GM19239 (cell line): ENCODE data around the gene SLC22A5.
"Not testable (repeated sequence)": the region's sequence is repeated elsewhere in the genome, so short reads cannot be mapped to it uniquely, and the experiment has no call there.

Experiments
- DNase-seq: peaks from one replicate; pipeline ENCODE4 v3.0.0; 2011; ENCODE audit warnings: low spot score; ENCODE audit not compliant: insufficient read length
- FAIRE-seq: peaks from 2 replicates; lab custom pipeline; 2011; peaks lifted over from hg19 to GRCh38; lab: Jason Lieb, UNC

Gene SLC22A5

GRCh38 chr5:132385326-132386105 lies 16.0 kb downstream of the SLC22A5 start:
- peak; percentile 84 for FAIRE-seq
- peak; percentile 54 for DNase-seq

DNA sequence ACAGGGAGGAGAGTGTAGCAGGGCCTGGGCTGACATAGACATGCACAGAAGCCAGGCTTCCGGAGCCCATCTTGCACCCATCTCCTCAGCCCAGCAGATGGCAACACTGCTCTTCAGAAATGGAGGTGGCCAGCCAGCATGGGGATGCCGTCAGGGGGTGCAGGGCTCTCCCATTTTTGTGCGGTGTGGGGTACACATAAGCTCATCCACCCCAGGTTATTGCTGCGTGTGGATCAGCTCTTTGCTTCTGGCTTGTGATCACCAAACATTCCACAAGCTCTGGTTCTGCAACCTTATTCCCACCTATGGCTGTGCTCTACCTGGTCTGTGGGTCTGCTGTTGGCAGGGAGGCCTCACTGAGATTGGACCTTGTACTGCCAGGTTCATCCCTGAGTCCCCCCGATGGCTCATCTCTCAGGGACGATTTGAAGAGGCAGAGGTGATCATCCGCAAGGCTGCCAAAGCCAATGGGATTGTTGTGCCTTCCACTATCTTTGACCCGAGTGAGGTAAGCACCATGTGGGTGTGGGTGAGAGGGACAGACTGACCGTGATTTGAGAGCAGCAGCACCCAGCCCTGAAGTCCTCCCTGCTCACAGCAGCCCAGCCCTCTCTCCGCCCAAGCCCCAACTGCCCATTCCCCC lies 17.3 kb downstream of the SLC22A5 start:
- FAIRE-seq = peak; percentile 87
- DNase-seq = peak; percentile 51

GRCh38 chr5:132387640-132388117 lies 18.2 kb downstream of the SLC22A5 start:
- FAIRE-seq (no peak), DNase-seq (no peak)

GRCh38 chr5:132388244-132389050 lies 18.9 kb downstream of the SLC22A5 start:
- FAIRE-seq (peak; percentile 18), DNase-seq (no peak)

- FAIRE-seq = no peak
- DNase-seq = no peak
These were observed 19.5 kb downstream of the SLC22A5 start for GRCh38 chr5:132389051-132389331.

DNA sequence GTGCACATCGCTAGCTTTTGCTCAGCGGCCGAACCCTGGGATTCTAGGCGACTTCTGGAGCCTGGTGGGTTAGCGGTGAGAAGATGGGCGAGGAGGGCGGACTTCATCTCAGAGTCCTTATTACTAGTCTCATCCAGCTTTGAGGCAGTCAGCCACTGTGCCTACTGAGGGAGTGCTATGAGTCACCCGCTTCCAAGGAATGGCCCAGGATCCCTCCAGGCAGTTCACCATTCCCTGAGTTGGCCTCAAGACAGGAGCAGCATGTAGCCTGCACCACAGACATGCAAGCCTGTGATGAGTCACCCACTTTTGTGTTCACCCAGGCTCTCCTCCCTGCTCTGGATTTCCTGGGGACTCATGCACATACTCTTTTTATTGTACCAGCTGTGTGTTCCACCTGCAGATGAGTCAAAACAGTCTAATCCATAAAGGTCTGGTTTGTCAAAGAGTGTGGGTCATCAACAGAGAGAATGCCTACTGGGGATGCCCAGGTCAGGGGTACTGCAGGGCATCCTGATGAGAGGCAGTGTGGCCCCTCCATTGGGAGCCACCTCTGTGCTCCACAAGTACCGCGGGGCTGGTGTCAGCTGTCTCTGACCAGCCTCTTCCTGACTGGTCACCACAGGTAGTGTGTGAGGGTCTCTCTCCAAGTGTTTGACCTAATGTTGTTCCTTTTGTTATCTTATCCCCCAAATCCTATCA lies 20.2 kb downstream of the SLC22A5 start:
- FAIRE-seq (no peak), DNase-seq (no peak)

DNA sequence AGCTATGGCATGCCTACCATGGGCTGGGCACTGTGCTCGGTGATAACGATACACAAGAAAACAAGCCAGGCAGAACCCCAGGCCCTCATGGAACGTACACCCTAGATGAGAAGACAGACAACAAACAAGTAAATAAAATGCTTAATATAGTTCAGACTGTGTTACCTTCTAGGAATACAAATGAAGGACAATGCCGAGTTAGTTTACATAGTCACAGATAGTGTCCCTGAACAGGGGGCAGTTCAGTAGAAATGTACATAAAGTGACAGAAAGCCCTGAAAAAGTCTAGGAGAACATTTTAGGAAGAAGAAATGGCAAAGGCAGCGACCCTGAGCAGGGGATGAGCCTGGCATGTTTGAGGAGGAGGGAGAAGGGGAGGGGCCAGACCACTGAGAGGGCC lies 21.7 kb downstream of the SLC22A5 start:
- no peak for DNase-seq
- no peak for FAIRE-seq

DNA sequence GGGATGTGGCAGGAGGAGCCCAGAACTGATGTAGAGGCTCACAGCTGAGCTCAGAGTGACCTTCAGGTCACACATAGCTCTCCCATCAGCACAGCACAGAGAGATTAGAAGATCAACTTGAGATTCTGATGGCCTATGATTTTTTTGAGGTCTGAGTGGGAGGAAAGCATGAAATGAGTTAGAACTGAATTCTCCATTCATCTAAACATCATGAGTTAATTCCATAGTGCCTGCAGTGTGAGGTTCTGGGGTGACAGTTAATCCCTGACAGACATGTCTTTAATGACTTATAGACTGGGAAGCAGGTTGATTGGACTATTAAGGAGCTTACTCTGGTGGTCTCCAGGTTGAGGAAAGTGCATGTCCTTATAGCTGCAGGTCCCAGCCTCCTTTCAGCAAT lies 22.4 kb downstream of the SLC22A5 start:
- no peak for FAIRE-seq
- DNase-seq = no peak

- no peak for FAIRE-seq
- DNase-seq = no peak
These were observed 22.9 kb downstream of the SLC22A5 start for GRCh38 chr5:132392411-132392810.

DNA sequence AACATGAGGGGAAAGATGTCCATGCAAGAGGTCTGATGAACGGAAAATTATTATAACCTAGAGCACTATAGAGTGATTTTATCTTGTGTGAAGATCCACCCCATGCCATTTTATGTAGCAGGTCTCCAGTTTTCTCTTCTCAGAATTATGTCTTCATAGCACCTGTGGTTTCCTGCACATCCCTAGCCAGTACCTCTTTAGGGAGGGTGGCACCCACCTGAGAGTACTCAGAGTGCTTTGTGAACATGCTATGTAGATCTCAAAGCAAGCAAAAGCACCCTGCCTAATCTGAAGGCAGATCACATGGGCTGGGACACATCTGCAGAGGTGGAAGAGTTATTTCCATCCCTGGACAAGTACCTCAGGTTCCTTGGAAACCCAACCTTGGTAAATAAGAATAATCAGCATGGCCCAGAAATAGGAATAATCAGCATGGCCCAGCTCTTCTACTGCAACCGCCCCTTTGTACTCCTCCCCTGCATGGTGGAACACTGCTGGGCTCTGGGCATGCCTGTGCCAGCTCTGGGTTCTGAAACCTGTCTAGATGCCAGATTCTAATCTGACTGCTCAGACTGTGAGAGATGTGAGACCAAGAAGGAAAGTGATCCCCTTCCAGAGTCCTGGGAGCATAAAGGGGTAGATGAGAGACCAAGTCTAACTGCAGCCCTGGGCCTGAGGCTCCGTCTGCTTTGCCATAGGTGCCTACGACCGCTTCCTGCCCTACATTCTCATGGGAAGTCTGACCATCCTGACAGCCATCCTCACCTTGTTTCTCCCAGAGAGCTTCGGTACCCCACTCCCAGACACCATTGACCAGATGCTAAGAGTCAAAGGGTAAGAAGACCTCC lies 23.7 kb downstream of the SLC22A5 start:
- FAIRE-seq (no peak), DNase-seq (no peak)

- DNase-seq (no peak), FAIRE-seq (peak; percentile 90)
These were observed 25.3 kb downstream of the SLC22A5 start for GRCh38 chr5:132394667-132395259.

- no peak for DNase-seq
- FAIRE-seq = no peak
These were observed 27.1 kb downstream of the SLC22A5 start for GRCh38 chr5:132396589-132397031.

DNA sequence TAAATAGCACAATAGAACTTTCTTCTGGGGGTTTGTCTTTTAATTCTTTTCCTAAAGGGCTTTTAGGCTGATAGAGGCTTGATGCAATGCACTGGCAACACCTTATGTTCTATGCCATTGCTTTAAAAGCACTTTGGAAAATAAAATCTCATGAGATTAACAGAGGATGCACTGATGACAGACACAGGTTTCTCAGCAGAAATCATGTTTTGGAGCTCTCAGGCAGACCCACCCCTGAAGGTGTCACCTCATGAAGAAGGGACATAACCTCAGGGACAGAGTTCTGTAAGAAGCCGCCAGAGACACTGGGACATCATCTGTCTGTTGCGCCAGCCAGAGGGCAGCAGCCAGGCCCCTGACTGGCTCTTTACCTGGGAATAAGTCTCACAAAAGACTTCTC lies 27.7 kb downstream of the SLC22A5 start:
- DNase-seq (no peak), FAIRE-seq (no peak)

DNA sequence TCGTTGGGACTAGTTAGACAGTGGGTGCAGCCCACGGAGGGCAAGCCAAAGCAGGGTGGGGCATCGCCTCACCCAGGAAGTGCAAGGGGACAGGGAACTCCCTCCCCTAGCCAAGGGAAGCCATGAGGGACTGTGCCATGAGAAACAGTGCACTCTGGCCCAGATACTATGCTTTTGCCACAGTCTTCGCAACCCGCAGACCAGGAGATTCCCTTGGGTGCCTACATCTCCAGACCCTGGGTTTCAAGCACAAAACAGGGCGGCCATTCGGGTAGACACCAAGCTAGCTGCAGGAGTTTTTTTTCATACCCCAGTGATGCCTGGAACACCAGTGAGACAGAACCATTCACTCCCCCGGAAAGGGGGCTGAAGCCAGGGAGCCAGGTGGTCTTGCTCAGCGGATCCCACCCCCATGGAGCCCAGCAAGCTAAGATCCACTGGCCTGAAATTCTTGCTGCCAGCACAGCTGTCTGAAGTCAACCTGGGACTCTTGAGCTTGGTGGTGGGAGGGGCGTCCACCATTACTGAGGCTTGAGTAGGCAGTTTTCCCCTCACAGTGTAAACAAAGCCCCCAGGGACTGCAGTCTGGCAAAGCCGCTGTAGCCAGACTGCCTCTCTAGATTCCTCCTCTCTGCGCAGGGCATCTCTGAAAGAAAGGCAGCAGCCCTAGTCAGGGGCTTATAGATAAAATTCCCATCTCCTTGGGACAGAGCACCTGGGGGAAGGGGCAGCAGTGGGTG lies 28.6 kb downstream of the SLC22A5 start:
- not testable (repeated sequence) for FAIRE-seq, DNase-seq

- FAIRE-seq, DNase-seq: not testable (repeated sequence)
These were observed 34.5 kb downstream of the SLC22A5 start for GRCh38 chr5:132404041-132404440.

GRCh38 chr5:132405646-132406045 lies 36.1 kb downstream of the SLC22A5 start:
- FAIRE-seq = no peak

GRCh38 chr5:132406144-132406783 lies 36.8 kb downstream of the SLC22A5 start:
- no peak for DNase-seq
- FAIRE-seq = no peak

More at GRCh38 chr5:132405646-132406045, 36.1 kb downstream of the SLC22A5 start:
- no peak for DNase-seq

DNA sequence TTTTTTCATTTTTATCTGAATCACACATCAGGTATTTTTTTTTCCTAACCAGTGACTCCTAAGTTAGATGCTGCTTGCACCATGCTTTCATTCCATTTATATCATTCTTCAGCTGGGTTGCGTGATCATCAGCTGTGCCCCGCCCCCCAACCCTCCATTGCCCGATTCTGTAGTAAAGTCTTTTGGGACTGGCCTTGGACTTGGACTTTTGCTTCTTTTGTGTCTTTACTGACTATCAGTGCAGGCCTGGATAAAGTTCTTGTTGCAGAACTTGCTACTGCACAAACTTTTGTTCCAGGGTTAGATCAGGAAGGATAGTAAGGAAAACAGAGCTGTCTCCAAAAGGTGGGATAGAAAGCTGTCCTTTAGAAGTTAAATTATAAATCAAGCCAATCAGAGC lies 38.5 kb downstream of the SLC22A5 start:
- DNase-seq (no peak), FAIRE-seq (no peak)
